GM18507 (cell line): ENCODE results near the gene RSPH9.

Experiments
- DNase-seq: peaks from one replicate; pipeline ENCODE4 v3.0.0; 2011; ENCODE audit warnings: low read depth; ENCODE audit not compliant: insufficient read length; ENCODE audit errors: extremely low spot score
- FAIRE-seq: peaks from 2 replicates; lab custom pipeline; 2011; peaks lifted over from hg19 to GRCh38; lab: Jason Lieb, UNC

The RSPH9 gene

GRCh38 chr6:43666196-43666920 lies 21.5 kb downstream of the RSPH9 start:
- FAIRE-seq (no peak), DNase-seq (no peak)

GRCh38 chr6:43667245-43668150 lies 22.7 kb downstream of the RSPH9 start:
- FAIRE-seq: peak; percentile 87
- peak; percentile 62 for DNase-seq

- DNase-seq (no peak), FAIRE-seq (peak; percentile 62)
These were observed 23.6 kb downstream of the RSPH9 start for GRCh38 chr6:43668151-43669028.

- no peak for DNase-seq
These were observed 24.4 kb downstream of the RSPH9 start for GRCh38 chr6:43669050-43669921.

GRCh38 chr6:43669922-43670622 lies 25.2 kb downstream of the RSPH9 start:
- DNase-seq: no peak
- no peak for FAIRE-seq

More at GRCh38 chr6:43669050-43669921, 24.4 kb downstream of the RSPH9 start:
- FAIRE-seq: no peak

- FAIRE-seq (no peak), DNase-seq (no peak)
These were observed 25.8 kb downstream of the RSPH9 start for GRCh38 chr6:43670623-43670986.

- FAIRE-seq (no peak), DNase-seq (no peak)
These were observed 26.4 kb downstream of the RSPH9 start for GRCh38 chr6:43671011-43671800.

- DNase-seq (no peak), FAIRE-seq (no peak)
These were observed 27.2 kb downstream of the RSPH9 start for GRCh38 chr6:43671801-43672690.

GRCh38 chr6:43673444-43674084 lies 28.7 kb downstream of the RSPH9 start:
- DNase-seq (no peak), FAIRE-seq (no peak)

- no peak for FAIRE-seq
- no peak for DNase-seq
These were observed 29.5 kb downstream of the RSPH9 start for GRCh38 chr6:43674291-43674690.

- no peak for FAIRE-seq
- no peak for DNase-seq
These were observed 30.1 kb downstream of the RSPH9 start for GRCh38 chr6:43674921-43675320.

- DNase-seq (no peak), FAIRE-seq (no peak)
These were observed 32.2 kb downstream of the RSPH9 start for GRCh38 chr6:43676962-43677606.

- DNase-seq: no peak
- no peak for FAIRE-seq
These were observed 32.9 kb downstream of the RSPH9 start for GRCh38 chr6:43677759-43678158.

- FAIRE-seq: no peak
- no peak for DNase-seq
These were observed 33.5 kb downstream of the RSPH9 start for GRCh38 chr6:43678341-43678740.

- FAIRE-seq (no peak), DNase-seq (no peak)
These were observed 34.2 kb downstream of the RSPH9 start for GRCh38 chr6:43679057-43679456.
